NCI-H2081 (cell line): Measurements from ENCODE around the gene FABP2.
"Not testable (repeated sequence)": the region's sequence is repeated elsewhere in the genome, so short reads cannot be mapped to it uniquely, and the experiment has no call there.

Experiments used
- DNase-seq, 2 experiments: peaks; one replicate each; lab custom pipeline; 2025; lab: John Stamatoyannopoulos, UW

Gene FABP2

DNA sequence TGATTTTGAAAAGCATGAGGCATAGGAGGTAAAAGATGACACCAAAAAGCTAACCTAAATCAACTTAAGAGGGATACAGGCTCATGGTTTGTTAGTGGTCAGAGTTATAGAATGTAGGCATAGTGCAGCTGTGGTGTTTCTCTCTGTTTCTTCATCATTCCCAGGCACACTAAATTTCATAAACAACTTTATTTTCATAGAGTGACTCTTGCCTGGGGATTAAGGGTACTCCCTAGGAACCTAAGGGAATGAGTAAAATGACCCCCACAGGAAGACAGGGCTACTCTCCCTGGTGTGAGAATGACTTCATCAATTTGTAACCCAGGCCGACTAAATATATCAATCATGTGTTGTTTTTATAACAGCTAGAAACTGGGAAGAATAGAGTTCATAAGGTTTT, 11.1 kb downstream of the FABP2 start:
- DNase-seq = no peak

DNA sequence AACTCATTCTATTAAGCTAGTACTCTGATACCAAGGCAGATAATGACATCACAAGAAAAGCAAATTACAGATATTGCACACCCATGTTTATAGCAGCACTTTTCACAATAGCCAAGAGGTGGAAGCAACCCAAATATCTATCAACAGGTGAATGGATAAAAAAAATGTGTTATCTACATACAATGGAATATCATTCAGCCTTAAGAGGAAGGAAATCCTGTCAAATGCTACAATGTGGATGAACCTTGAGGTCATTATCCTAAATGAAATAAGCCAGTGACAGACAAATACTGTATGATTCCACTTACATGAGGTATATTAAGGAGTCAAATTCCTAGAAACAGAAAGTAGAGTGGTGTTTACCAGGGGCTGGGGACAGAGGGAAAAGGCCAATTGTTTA, 14.3 kb downstream of the FABP2 start:
- DNase-seq = no peak

DNA sequence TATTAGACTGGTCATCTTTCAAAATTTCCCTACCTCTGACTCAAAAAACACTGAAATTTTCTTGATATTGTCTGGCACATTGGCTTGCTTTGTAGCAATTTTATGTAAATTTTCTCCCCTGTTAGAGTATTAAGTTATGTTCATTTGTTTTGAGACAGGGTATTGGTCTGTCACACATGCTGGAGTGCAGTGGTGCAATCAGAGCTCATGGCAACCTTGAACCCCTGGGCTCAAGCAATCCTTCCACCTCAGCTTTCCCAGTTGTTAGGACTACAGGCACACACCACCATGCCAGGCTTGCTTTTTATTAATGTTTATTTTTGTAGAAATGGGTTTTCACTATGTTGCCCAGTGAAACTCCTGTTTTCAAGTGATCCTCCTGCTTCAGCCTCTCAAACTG, 17.5 kb downstream of the FABP2 start:
- no peak for DNase-seq

DNA sequence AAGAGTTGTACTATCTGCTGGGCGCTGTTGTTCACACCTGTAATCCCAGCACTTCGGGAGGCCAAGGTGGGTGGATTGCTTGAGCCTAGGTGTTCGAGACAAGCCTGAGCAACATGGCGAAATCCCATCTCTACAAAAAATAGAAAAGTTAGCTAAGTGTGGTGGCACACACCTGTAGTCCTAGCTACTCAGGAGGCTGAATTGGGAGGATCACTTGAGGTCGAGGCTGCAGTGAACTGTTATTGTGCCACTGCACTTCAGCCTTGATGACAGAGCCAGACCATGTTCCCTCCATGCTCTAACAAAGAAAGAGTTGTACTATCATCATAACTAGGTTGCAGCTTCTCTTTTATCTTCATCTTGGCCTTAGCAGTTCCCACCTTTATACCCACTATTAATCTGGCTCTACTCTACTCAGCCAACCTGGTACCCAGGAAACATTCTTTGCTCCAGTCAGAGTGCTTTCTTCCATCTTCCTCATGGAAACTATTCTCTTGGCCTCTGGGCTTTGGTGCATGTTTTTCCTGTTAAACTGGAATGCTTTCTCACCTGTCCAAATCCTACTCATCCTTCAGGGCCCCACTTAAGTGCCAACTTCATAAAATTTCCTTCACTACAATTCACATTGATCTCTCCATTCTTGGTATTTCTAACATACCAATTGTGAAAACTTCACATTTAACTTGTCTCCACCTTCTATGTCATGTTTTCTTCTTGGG, 18.2 kb downstream of the FABP2 start:
- DNase-seq = no peak

DNA sequence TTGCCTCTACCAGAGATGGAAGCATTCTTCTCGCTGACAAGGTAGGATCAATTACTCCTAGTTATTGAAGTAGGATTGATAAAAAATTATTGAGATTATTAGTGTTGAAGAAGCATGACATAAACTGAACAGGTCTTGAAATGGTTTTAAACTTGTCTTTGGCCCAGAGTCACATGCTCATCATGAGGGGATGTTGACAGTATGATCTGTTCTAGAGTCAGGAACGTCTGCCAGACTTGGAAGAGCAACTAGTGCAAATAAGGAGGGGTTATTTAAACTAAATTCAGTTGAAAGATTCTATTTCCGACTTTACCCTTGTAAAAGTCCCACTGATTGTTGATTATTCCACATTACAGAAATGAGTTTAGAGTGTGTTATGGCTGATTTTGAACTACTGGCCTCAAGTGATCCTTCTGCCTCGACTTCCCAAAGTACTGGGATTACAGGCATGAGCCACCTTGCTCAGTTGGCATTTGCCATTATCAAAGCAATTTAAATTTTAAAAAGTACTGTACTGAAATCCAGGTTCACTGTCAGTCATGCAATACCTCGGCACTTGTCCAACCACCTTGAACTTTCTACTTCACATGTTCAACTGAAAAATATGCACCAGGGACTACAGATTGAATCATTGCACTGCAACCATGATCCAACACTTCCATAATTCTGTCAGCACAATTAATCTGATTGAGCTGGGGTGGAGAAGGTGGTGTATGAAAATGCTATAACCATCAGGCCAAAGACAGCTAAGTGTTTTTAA, 19.7 kb downstream of the FABP2 start:
- no peak for DNase-seq

DNA sequence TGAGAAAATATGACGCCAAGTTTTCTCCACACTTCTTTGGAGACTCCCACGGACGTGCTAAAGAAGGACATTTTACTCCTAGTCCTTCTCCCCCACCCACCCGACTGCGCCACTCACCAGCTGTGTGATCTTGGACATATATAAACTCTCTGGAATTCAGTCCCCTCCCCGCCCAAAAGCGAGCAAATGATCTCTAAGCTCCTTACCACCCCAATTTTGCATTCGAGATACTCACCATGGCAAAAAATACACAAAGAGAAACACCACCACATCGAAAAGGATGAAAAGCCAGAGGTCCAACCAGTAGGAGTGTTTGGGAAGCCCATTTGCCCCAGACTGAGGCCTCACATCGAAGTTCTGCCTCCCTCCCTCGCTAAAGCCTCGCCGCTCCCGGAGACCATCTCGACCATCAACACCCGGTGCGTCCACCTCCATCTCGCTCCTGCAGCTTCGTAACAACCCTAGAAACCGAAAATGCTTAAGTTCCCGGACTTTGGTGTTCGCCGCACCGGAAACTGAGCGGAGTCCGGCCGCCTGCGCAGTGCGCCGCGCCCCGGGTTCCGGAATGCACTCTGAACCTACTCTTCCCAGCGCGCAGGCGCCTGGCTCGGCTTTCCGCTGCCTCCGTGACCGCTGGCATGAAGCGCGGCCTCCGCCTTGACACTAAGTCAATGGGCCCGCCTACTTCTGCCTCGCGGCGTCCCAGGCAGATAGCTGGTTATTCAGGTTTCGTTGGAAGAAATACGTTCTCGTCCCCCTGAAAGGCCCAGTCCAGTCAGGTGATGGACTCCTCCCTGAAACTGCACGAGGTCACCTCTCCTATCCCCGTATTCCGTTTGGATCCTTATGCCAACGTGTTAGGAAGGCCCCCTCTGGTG, 21.6 kb downstream of the FABP2 start:
- DNase-seq = no peak

DNA sequence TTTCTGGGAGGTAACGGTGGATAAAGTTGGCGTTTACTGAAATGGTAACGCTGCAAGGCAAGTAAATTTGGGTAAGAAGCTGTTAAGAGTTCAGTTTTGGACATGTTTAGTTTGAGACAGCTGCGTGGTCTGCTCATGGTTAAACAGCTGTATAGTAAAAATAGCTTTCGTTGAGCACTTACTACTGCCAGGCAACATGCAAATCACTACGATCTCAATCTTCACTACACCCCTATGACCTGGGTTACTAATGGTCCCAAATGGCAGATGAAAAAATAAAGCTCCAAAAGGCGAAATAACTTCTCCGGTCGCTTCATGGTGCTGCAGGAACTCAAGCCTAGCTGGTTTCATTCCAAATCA, 22.2 kb downstream of the FABP2 start:
- DNase-seq = no peak

DNA sequence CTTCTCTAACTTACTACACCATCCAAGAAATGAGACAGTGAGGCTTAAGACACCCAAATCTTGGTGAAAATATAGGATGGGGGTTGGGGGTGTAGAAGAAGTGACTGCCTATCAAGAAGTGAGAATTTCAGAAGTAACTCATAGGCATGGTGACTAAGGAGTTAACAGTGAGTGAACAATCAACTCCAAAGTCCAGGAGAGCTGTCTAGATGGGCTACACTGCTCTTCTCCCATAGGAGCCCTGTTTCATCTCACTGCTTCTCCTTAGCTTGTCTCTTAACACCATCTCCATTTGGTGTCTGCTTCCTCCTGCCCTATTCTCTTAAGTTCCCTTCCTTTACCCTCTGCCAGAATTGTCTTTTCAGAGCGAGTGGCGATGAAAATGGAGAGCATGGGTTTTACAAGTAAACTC, 22.7 kb downstream of the FABP2 start:
- DNase-seq = no peak

DNA sequence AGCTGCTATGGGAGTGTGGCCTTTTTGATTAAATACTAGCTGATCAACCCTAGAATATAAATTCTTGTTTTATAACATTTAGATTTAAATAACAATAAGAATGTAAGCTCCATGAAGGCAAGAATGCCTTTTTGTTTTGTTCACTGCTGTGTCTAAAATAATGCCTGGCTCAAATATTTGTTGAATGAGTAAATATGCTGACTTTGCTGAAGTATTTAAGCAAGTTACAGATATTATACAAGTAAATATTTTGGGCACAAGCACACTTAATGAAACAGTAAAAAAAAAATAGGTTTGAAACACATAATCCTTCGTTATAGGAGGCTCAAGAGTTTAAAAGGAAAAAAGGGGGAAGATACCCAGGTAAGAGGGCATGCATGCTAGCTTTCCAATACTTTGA, 24.1 kb downstream of the FABP2 start:
- DNase-seq = no peak

DNA sequence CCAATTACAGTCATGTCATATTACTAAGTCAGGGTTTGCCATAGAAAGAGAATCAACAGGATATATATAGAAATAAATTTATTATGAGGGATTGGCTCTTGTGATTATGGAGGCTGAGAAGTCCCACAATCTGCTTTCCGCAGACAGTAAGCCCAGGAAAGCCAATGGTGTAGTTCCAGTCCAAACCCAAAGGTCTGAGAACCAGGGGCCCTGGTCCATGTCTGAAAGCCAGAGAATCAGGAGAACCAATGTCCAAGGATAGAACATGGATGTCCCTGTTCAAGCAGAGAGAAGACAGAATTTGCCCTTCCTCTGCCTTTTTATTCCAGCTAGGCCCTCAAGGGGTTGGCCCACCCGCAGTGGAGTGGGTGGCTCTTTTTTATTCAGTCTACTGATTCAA, 25.6 kb downstream of the FABP2 start:
- no peak for DNase-seq

DNA sequence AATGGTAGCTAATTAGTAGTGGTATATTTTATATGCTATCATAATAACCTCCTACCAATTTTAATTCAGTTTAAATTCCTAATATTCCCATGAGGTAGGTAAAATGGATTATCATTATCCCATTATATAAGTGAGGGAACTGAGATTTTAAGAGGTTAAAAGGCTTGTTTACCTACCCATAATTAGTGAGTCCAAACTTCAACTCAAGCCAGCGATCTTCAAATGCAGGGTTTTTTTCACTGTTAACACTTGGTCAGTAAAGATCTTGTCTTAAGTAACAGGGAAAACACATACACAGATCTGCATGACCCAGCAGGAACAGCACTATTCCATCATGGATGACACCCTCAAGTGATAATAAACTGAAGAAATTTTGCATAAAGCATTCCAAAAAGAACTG, 31.3 kb downstream of the FABP2 start:
- DNase-seq = no peak

DNA sequence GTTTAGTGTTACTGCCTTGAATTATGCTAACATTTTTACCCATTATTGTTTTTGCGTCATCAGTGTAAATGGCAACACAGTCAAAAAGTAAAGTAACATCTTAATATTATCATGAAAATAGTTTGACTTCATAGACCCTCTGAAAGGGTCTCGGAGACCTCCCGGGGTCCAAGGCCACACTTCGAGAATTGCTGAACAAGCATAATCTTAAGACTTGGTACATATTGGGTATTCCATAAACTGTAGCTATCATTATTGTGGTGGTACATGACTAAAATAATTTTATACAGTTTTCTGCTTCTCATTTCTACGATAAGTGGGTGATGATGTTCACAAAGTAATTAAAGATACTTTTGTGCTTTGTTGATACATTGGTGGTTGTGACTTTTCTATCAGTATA, 32.6 kb downstream of the FABP2 start:
- no peak for DNase-seq

DNA sequence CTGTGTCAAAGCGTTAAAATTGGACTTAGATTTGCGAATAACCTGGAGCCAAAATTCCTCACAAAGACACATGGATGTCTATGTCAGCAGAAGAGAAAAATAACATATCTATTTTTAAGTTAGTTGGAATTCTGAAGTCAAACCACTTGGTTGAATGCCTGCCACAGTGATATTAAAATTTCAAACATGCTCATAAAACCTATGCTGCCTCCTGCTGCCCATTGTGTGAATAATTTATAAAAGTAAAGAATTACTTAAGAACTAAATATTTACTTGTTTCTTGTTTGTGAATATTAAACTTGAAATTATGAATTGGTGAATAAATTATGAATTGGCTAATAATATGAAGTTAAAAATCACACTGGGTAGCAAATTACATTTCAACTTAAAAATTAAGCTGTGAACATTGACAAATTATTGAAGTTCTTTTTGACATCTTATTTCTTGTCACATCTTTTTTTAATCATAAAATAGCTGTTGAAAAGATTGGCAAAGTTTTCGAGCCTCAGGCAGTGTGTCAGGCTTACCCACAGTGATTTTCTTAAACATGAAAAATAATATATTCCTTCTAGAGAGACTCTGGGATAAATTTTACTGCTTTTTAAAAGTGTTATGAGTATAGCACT, 35.4 kb downstream of the FABP2 start:
- no peak for DNase-seq

DNA sequence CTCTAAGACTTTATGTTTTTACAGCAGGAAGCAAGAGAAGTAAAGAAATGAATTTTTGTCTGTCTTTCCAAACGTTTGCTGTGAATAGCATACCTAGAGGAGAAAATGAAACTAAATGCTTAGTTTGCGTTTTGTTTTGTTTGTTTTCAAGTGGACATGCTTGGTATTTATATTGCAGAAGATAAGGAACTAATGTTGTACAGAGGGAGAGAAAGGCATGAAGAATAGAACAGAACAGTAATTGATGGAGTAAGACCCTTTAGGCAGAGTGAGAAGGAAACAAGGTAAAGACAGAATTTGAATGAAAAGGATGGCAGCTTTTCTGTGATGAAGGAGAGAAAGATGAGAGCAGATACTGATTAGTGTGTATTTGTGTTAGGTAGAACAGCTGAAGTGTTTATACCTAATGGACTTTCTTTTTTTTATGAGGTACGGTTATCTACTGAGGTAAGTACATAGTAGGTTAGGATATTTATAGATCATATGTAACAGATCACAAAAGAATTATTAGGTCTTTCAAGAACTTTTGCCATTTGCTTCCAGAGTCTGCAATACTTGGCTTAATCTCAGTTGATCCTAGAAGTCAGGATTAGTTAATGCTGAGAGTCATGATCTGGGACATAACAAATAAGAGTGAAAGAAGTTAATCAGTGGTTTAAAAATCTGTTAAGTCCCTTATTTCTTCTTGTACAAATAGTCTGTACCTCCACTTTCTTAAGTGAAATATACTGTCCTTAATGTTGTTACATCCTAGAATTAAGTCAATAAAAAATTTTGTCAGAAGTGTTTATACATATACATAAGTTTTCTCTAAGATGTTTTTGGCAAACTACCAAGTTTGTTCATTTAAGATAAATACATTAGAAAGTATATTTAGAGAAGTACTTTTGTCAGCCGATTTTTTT, 36.8 kb downstream of the FABP2 start:
- DNase-seq = no peak

DNA sequence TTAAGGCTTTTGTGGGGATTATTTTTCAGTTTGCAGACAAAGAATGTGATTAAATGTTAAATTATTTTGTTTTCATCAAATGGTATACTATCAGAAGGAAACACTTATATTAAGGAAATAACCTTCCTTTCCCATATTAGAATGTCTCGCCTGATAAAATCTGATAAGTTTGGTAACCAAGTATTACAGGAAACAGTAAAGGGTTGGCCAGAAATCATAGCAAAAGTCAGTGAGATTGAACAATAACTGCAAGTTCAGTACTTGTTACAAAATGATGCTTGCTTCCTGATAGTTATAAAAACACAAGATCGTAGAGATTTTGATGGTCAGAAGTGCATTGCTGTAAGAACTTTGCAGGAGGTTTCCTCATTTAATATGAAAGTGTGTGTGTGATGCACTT, 40.5 kb downstream of the FABP2 start:
- no peak for DNase-seq

DNA sequence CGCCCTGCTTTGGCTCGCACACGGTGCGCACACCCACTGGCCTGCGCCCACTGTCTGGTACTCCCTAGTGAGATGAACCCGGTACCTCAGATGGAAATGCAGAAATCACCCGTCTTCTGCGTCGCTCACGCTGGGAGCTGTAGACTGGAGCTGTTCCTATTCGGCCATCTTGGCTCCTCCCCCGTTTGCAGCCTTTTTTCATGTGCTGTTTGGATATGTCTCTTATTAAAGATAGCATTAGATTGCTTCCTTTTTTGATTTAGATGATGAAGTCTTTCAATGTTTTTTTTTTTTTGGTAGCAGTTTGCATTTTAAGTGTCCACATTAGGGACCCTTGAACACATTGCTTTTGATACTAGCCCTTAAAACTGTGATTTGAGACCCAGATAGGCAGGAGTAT, 42.0 kb downstream of the FABP2 start:
- DNase-seq = not testable (repeated sequence)

DNA sequence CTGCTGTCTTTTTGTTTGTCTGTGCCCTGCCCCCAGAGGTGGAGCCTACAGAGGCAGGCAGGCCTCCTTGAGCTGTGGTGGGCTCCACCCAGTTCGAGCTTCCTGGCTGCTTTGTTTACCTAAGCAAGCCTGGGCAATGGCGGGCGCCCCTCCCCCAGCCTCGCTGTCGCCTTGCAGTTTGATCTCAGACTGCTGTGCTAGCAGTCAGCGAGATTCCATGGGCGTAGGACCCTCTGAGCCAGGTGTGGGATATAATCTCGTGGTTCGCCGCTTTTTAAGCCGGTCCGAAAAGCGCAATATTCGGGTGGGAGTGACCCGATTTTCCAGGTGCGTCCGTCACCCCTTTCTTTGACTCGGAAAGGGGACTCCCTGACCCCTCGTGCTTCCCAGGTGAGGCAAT, 42.4 kb downstream of the FABP2 start:
- not testable (repeated sequence) for DNase-seq

DNA sequence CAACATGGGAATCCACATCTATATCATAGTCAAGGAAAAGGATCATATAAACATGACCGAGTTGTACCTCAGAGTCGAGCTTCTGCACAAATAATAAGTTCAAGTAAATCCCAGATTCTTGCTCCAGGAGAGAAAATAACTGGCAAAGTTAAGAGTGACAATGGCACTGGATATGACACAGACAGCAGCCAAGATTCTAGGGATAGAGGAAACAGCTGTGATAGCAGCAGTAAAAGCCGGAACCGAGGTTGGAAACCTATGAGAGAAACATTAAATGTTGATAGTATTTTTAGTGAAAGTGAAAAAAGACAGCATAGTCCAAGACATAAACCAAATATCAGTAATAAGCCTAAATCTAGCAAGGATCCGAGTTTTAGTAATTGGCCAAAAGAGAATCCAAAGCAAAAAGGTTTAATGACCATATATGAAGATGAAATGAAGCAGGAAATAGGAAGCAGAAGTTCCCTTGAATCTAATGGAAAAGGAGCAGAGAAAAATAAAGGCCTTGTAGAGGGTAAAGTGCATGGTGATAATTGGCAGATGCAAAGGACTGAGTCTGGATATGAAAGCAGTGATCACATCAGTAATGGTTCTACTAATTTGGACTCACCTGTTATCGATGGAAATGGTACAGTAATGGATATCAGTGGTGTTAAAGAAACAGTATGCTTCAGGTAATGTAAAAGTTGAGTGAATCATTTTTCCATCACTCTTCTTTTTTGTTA, 50.4 kb downstream of the FABP2 start:
- DNase-seq = no peak

DNA sequence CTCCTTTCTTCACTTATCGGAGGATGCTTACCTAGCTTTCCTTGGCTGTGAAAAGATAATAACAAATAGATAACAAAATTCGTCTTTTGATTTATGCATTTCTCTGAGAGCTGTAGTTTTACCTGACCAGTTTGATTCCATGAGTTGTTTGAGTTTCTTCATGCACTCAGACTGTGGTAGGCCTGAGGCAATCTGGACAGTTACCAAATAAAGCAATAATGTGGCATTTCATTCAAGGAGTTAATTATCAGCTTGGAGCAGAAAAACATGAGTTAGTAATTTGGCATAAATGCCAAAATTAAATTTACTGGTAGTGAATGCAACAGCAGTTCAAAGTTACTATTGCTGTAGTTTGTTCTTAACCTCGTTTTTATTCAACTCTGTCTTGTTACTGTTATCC, 53.5 kb downstream of the FABP2 start:
- DNase-seq = peak; percentile 0 to 46
